Measurements from ENCODE around the gene DPYD. TPM values are rescaled to one million over a fixed set of nuclear protein-coding genes. Genes with fewer than 3 reads are reported as not detected.

Gene DPYD
- total RNA-seq, 1 donor from 2014 or later, result 8.5 TPM

DNA sequence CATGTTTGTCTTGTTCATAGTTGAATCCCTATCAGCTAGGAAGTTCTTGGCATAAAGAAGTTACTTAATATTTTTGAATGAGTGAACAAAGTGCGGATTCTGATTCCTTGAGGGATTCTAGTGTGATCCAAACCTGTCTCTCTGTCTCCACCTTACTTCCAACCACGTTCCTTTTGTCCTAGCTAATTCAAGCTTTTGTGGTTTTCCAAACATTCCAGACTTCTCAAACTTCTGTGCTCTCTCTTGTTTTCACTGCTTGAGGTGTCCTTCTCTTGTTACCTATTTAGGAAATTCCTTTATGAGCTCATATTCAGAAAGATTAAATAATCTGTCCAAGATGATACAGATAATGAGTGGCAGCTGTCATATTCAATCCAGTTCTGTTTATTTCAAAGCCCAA is 846.1 kb downstream of the DPYD start:
- TF ChIP-seq, protein P1, sequence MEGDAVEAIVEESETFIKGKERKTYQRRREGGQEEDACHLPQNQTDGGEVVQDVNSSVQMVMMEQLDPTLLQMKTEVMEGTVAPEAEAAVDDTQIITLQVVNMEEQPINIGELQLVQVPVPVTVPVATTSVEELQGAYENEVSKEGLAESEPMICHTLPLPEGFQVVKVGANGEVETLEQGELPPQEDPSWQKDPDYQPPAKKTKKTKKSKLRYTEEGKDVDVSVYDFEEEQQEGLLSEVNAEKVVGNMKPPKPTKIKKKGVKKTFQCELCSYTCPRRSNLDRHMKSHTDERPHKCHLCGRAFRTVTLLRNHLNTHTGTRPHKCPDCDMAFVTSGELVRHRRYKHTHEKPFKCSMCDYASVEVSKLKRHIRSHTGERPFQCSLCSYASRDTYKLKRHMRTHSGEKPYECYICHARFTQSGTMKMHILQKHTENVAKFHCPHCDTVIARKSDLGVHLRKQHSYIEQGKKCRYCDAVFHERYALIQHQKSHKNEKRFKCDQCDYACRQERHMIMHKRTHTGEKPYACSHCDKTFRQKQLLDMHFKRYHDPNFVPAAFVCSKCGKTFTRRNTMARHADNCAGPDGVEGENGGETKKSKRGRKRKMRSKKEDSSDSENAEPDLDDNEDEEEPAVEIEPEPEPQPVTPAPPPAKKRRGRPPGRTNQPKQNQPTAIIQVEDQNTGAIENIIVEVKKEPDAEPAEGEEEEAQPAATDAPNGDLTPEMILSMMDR (conservative IDR thresholded peaks at IDR 0.05), result no peak
- H3K4me3 Mint-ChIP-seq, result no peak overlapping the region
- no peaks in the 10 kb centered on the region for H3K27me3 Mint-ChIP-seq
- peaks cover 3% of the 10 kb centered on the region for H3K4me1 Mint-ChIP-seq (ENCODE audit: unreplicated experiment)
- H3K27ac Mint-ChIP-seq, result no peak overlapping the region
- no peaks in the 10 kb centered on the region for H3K36me3 Mint-ChIP-seq
- no peaks in the 10 kb centered on the region for H3K9me3 Mint-ChIP-seq
- DNase-seq (ENCODE audit: extremely low spot score, unreplicated experiment), result no peak

DNA sequence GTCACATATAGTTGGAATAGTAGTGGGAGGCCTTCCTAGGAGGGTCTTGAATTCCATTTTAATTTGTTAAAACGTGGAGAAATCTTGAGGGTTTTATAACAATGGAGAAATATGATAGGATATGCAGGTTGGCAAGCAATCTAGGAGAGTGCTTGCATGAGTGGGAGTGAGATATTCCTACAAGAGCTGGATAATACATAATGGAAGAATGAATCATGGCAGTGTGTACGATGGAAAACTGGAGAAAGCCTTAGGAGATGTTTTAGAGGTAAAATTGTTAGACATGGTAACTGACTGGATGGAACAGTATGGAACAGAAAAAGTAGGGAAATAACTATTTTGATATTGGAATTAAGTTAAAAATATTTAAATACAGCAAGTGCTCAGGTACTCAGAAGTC is 846.9 kb downstream of the DPYD start:
- TF ChIP-seq, protein P1 (conservative IDR thresholded peaks at IDR 0.05), result no peak
- Mint-ChIP-seq H3K9me3 (peaks cover 1% of the 10 kb centered on the region), H3K36me3 (no peaks in the 10 kb centered on the region), H3K27ac (no peak overlapping the region), H3K4me3 (no peak overlapping the region), H3K27me3 (no peaks in the 10 kb centered on the region), H3K4me1 (ENCODE audit: unreplicated experiment) (peaks cover under 1% of the 10 kb centered on the region)
- no peak for DNase-seq (ENCODE audit: extremely low spot score, unreplicated experiment)

DNA sequence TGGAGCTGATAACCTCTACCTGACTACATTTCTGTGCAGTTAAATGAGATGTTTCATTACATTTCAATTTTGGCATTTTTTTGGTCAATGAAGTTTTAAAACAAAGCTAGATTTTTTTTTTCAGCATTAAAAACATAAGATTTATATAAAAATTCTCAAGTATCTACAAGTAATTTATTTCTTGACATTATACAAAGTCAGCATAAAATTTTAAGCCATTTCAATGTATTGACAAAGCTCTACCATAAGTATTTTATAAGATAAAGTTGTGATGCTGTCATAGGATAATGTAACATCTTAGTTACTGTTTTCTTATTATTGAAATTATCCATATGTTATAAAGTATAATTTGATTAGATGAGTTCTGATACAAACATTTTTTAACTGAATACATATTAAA is 847.7 kb downstream of the DPYD start:
- H3K27me3 Mint-ChIP-seq, result no peaks in the 10 kb centered on the region
- peaks cover 4% of the 10 kb centered on the region for H3K9me3 Mint-ChIP-seq
- TF ChIP-seq, protein P1 (conservative IDR thresholded peaks at IDR 0.05), result no peak
- no peaks in the 10 kb centered on the region for H3K36me3 Mint-ChIP-seq
- H3K4me1 Mint-ChIP-seq (ENCODE audit: unreplicated experiment), result no peaks in the 10 kb centered on the region
- DNase-seq (ENCODE audit: extremely low spot score, unreplicated experiment), result no peak
- no peak overlapping the region for H3K4me3 Mint-ChIP-seq
- no peak overlapping the region for H3K27ac Mint-ChIP-seq

DNA sequence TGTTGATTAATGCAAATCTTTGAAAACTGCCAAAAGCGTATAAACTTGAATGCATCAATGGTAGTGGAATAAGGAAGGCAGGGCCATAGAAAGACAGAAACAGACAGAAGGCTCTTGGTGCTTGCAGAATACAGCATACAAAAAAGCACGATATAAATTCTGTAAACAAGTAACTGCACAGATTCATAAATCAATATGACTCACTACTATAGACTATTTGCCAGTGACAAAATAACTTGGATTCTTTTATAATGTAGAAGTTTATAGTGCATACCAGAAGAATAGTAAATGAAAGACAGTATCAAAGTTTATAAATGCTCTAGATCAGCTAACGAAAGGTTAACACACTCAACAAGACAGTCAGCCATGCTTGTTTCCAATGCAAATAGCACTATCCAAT is 849.7 kb downstream of the DPYD start:
- H3K4me3 Mint-ChIP-seq, result no peak overlapping the region
- DNase-seq (ENCODE audit: extremely low spot score, unreplicated experiment), result no peak

DNA sequence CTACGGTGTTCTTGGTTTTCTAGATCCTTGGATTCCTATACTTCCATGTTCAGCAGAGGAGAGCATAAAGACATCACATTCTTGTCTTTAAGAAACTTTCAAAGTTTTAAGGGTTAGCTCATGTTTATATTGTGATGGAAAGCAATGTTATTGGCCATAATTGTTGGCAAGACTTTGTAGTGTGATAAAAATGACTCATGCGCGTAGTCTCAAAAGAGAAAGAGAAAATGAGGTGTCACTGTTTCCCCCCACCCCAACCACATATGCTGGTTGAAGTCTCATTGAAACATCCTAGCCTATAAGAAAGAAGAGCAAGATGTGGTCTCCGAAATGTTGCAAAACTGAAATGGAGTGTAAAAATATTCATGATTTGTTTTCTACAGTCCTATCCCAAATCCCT is 850.5 kb downstream of the DPYD start:
- H3K27me3 Mint-ChIP-seq, result no peaks in the 10 kb centered on the region
- no peaks in the 10 kb centered on the region for H3K4me1 Mint-ChIP-seq (ENCODE audit: unreplicated experiment)
- H3K4me3 Mint-ChIP-seq, result no peak overlapping the region
- H3K36me3 Mint-ChIP-seq, result no peaks in the 10 kb centered on the region
- H3K9me3 Mint-ChIP-seq, result peaks cover 4% of the 10 kb centered on the region
- no peak overlapping the region for H3K27ac Mint-ChIP-seq
- TF ChIP-seq, protein P1 (conservative IDR thresholded peaks at IDR 0.05), result no peak
- DNase-seq (ENCODE audit: extremely low spot score, unreplicated experiment), result no peak

More for the DNA sequence above, 849.7 kb downstream of the DPYD start:
- Mint-ChIP-seq H3K4me1 (ENCODE audit: unreplicated experiment) (no peaks in the 10 kb centered on the region), H3K9me3 (peaks cover 4% of the 10 kb centered on the region), H3K27me3 (no peaks in the 10 kb centered on the region), H3K27ac (no peak overlapping the region), H3K36me3 (no peaks in the 10 kb centered on the region)
- TF ChIP-seq, protein P1 (conservative IDR thresholded peaks at IDR 0.05), result no peak

DNA sequence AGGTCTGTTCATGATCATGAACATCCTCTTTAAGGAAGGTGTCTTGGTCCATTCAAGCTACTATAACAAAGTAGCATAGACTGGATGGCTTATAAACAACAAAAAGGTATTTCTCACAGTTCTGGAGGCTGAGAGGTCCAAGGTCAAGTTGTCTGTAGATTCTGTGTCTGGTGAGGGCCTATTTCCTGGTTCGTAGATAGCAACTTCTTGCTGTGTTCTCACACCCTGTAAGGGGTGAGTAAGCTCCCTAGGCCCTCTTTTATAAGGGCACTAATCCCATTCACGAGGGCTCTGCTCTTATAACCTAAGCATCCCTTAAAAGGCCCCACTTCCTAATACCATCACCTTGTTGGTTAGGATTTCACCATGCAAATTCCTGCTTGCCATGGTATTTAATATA is 851.5 kb downstream of the DPYD start:
- peaks cover 4% of the 10 kb centered on the region for H3K9me3 Mint-ChIP-seq
- TF ChIP-seq, protein P1 (conservative IDR thresholded peaks at IDR 0.05), result no peak
- no peaks in the 10 kb centered on the region for H3K27me3 Mint-ChIP-seq
- no peak overlapping the region for H3K27ac Mint-ChIP-seq
- H3K4me3 Mint-ChIP-seq, result no peak overlapping the region
- H3K4me1 Mint-ChIP-seq (ENCODE audit: unreplicated experiment), result no peaks in the 10 kb centered on the region
- DNase-seq (ENCODE audit: extremely low spot score, unreplicated experiment), result no peak
- no peaks in the 10 kb centered on the region for H3K36me3 Mint-ChIP-seq
